COLO829 (cell line): ENCODE data around the gene ATPAF2.

Experiments used
- DNase-seq: peaks from one replicate; pipeline ENCODE4 v3.0.0; 2012; ENCODE audit warnings: low spot score

Gene ATPAF2

GRCh38 chr17:18038861-18039534 lies at the start of gene ATPAF2, which contains the start of gene GID4:
TSS of gene ATPAF2 (minus strand) at chr17:18039168. CDS start at chr17:18039013, 155 bp downstream.
TSS of gene GID4 (plus strand) at chr17:18039408. CDS start at chr17:18039465, 57 bp downstream.
- peak; percentile 95 for DNase-seq

- DNase-seq: peak; percentile 93
Observed at GRCh38 chr17:18087610-18088491, 48.9 kb upstream of the ATPAF2 start, which contains the start of gene DRG2. TSS of gene DRG2 (plus strand) at chr17:18087948. CDS start at chr17:18088024, 76 bp downstream.

GRCh38 chr17:18084256-18084655 lies 45.3 kb upstream of the ATPAF2 start:
- no peak for DNase-seq

DNA sequence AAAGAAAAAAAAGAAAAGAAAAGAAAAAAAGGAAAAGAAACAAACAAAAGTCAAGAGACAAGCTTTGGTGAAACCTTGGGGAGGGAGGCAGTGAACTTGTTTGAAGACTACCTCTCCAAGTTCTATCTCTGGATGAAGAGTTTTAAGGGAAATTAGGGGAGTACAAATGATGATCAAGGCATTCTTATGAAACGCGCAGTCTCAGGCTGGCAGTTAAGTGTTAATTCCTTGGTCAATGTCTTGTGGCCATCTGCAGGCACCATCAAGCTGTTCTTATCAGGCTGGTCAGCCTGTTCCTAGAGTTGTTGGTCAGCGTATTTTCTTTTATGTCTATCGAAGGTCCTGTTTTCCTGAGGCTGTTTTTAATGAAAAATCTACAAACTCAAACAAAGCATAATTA lies 40.6 kb upstream of the ATPAF2 start:
- no peak for DNase-seq

- DNase-seq: no peak
Observed at GRCh38 chr17:18076936-18077335, 38.0 kb upstream of the ATPAF2 start.

- DNase-seq: no peak
Observed at GRCh38 chr17:18074566-18075272, 35.8 kb upstream of the ATPAF2 start.

GRCh38 chr17:18071751-18072150 lies 32.8 kb upstream of the ATPAF2 start:
- DNase-seq: no peak

DNA sequence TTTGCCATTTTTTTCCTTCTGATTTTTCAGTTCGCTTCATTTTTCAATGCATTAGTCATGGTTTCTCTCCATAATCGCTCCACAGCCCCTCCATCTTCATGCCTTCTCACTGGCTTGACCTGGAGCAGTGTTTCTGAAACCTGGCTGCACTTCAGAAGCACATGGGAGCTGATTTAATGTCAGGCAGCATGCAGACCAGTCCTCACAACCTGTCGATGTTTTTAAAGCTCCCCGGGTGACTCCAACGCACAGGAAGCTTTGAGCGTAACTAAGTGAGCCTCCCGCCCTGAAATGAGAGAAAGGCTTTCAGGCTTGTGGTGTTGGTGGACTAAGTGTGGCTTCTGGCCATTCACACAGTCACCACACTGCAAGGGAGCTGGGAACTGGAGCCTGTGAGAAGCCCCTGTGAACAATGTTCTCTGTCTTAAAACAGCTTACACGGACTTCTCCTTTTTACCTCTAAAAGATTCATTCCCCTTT lies 31.9 kb upstream of the ATPAF2 start:
- peak; percentile 66 for DNase-seq

- no peak for DNase-seq
Observed at GRCh38 chr17:18069101-18069500, 30.1 kb upstream of the ATPAF2 start.

DNA sequence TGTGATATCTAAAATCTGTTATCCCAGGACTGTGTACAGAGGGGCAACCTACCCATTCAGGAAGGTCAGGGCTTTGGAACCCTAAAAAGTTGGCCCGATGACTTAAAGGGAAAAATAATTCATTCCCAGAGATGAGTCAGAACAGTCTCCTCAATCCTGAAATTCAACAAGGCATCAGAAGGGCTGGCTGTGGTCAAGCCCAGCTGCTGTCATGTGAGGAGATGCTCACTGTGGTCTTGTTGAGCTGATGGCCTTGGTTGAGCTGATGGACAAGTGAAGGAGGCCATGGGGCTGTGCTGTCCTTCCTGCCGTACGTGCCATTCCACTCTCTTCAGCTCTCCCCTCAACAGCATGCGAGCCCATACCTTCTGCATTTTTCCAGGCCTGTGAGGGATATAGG lies 27.9 kb upstream of the ATPAF2 start:
- no peak for DNase-seq

GRCh38 chr17:18065546-18065945 lies 26.6 kb upstream of the ATPAF2 start:
- DNase-seq: no peak

DNA sequence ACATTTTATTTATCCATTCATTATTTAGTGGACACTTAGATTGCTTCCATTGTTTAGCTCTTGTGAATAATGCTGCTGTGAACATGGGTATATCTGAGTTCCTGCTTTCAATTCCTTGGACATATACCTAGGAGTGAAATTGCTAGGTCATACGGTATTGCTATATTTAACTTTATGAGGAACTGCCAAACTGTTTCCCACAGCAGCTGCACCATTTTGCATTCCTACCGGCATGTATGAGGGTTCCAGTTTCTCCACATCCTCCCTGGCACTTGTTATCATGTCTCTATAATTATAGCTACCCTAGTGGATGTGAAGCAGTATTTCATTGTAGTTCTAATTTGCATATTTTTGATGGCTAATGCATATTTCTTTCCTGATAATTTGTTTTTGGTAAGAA lies 25.1 kb upstream of the ATPAF2 start:
- no peak for DNase-seq

GRCh38 chr17:18059283-18059682 lies 20.3 kb upstream of the ATPAF2 start:
- DNase-seq: no peak

DNA sequence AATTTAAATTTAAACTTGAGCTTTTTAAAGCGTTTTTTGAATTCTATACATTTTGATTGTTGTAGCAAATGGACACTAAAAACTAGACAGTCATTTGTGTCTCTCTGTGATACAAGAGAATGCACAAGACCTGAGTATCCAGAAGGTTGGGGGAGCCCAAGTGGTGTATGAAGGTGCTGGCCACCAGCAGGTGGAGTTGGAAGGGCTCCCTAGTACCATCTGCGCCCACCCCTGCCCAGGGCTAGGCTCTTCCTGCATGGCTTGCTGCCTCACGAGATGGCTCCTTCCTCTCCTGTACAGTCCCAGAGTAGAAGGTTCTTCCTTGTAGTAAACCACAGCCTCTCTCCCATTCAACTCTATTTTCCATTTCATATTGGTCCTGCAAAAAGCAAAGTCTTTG lies 17.2 kb upstream of the ATPAF2 start:
- DNase-seq: no peak

- DNase-seq: no peak
Observed at GRCh38 chr17:18055597-18055996, 16.6 kb upstream of the ATPAF2 start.

DNA sequence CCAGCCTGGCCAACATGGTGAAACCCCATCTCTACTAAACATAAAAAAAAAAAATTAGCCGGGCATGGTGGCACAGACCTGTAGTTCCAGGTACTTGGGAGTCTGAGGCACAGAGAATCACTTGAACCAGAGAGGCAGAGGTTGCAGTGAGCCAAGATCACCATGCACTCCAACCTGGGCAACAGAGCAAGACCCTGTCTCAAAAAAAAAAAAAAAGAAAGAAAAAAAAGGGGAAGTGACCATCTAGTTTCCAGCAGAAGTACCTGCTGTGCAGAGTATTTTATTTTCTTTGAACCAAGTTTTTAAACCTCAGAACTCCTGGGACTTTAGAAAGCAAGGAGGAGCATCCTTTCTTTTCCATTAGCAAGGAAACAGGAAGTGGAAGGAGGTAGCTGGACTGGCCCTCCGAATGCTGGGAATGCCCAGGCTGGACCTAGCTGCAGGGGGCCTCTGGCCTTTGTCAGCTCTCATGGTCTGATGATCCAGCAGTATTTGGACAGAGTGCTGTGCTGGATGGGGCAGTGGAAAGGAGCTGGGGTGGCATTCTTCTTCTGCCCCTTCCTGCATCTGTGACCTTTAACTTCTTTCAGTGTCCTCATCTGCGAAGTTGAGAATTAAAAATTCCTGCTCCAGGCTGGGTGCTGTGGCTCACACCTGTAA lies 6.9 kb upstream of the ATPAF2 start:
- DNase-seq: no peak

GRCh38 chr17:18044609-18045008 lies 5.6 kb upstream of the ATPAF2 start:
- no peak for DNase-seq

DNA sequence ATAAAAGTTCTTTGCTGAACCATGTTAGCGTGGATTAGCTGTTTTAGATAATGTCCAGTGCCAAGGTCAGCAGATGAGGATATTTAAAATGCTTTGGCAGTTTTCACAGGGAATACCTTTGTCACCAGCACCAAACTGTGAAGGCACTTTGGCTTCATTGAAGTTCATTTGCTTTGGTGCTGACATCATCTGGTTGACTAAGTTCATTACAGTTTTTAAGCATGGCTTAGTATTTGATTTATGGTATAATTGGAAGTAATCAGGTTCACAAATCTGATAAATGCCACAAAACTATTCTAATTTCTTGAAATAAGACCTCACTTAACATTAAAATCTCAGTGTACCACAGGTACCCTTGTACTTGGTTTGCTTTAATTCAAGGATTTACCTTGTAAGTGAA lies 4.5 kb upstream of the ATPAF2 start:
- DNase-seq: no peak

DNA sequence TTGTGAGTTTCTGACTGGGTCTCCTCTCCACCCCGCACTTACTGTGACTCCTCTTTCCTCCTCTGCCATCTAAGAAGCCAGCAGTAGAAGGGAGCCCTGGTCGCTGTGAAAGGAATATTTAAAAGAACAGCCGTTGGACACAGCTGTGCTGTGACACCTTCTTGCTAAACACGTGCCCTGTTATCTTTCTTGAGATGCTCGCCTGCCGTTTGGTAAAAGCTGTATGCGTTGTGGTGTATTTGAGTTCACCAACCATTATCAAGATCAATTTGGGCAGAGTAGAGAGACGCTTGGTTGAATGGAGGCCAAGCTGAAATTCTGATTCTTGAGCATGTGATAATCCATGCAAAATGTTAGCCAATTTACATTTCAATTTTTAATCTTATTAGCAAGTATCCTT lies 4.0 kb upstream of the ATPAF2 start:
- DNase-seq: no peak

GRCh38 chr17:18041776-18042175 lies 2.8 kb upstream of the ATPAF2 start:
- DNase-seq: no peak

GRCh38 chr17:18040261-18040858 lies 1.4 kb upstream of the ATPAF2 start:
- no peak for DNase-seq
